Dermis blood vessel endothelial cell (primary cell): ENCODE measurements around the gene MYO3A. TPM values are rescaled to one million over a fixed set of nuclear protein-coding genes. Genes with fewer than 3 reads are reported as not detected.
"Not testable (repeated sequence)": the region's sequence is repeated elsewhere in the genome, so short reads cannot be mapped to it uniquely, and the experiment has no call there.

Experiments used
- DNase-seq: peaks from one replicate; pipeline ENCODE4 v3.0.0; 2010
- total RNA-seq: library from RNA; depleted of rRNA; stranded (reverse); fragments of >200 nt; gene quantifications from 2 replicates; pipeline ENCODE4 v1.2.3, GENCODE V29; 2014

Gene MYO3A
- total RNA-seq, 1 donor from 2014 or later = not detected

- no peak for DNase-seq
Measured at GRCh38 chr10:25978771-25979170, 44.7 kb downstream of the MYO3A start.

DNA sequence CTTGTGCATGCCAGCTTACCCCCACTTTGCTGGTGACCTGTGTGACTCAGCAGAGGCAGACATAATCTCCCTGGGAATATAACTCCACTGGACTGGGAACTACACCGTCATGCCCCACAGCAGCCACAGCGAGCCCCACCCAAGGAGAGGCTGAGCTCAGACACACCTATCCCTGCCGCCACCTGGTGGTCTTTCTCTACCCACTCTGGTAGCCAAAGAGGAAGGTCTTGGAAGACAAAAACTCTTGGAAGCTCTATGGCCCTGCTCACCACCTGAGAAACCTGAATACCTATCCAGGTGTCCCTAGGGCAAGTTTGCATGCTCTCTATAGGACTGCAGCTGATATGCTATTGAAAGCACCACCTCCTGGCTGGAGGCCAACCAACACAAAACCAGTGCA is 48.1 kb downstream of the MYO3A start:
- DNase-seq = no peak

- DNase-seq = no peak
Measured at GRCh38 chr10:25988583-25988982, 54.6 kb downstream of the MYO3A start.

GRCh38 chr10:25989951-25990350 is 55.9 kb downstream of the MYO3A start:
- DNase-seq = no peak

GRCh38 chr10:25999295-25999981 is 65.4 kb downstream of the MYO3A start:
- DNase-seq = no peak

- DNase-seq = no peak
Measured at GRCh38 chr10:26000971-26001370, 66.9 kb downstream of the MYO3A start.

GRCh38 chr10:26002466-26002865 is 68.4 kb downstream of the MYO3A start:
- DNase-seq = not testable (repeated sequence)

- no peak for DNase-seq
Measured at GRCh38 chr10:26015092-26015491, 81.1 kb downstream of the MYO3A start.

- no peak for DNase-seq
Measured at GRCh38 chr10:26022831-26023230, 88.8 kb downstream of the MYO3A start.

DNA sequence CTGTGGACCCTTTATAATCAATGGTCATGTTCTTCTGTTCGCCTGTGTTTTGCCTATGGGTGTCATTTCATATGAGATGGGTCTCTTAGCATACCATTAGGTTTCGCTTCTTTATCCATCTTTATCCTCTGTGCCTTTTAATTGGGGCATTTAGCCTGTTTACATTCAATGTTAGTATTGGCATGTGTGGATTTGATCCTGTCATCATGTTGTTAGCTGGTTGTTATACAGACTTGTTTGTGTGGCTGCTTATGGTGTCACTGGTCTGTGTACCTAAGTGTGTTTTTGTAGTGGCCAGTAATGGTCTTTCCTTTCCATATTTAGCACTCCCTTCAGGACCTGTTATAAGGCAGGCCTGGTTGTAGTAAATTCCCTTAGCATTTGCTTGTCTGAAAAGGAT is 90.3 kb downstream of the MYO3A start:
- DNase-seq = no peak

DNA sequence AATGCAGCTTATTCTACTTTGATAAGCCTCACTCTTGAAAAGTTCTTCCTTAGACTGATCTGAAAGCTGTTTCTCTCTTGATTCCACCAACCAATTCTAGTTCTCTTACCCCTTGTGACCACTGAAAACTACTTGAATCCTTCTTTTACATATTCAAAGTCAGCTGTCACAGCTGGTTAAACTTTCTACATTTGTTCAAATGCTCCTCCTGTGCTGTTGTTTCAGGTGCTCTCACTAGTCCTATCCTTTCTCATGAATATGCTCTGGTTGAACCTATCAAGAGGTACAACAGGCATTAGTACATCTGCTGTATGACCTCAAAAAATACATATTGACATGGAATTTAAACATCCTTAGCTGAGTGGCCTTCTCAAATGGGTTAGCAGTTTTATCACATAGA is 91.5 kb downstream of the MYO3A start:
- DNase-seq = no peak

DNA sequence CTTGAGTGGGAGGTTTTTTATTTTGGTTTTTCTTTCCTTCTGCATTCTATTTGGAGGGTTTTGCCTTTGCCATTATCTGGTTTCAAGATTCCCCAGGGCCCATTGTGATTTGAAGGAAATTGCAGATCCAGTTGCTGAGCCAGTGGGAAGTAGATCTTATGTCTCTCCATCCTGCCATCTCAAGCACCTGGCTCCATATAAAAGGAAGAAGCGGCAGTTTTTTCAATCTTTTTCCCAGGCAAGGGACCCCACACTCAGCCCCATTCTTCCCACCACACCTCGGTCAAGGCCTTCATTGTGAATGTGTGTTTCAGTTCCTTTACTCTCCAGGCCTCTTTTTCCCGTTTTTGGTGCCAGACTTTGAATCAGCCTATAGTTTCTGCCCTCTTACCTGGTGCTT is 95.8 kb downstream of the MYO3A start:
- no peak for DNase-seq

- DNase-seq = no peak
Measured at GRCh38 chr10:26031300-26031699, 97.3 kb downstream of the MYO3A start.

DNA sequence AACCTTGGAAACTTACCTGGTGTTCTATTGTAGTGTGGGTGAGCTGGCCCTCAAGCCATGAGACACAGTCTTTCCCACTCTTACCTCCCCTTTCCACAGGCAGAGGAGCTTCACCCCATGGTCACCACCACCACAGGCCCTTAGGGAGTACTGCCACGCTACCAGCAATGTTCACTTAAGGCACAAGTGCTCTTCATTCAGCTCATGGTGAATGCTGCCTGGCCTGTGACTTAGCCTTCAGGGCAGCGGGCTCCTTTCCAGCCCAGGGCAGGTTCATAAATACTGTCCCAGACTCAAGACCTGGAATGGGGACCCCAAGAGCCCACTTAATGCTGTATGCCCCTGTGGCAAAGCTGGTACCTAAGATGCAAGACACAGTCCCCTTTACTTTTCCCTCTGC is 109.4 kb downstream of the MYO3A start:
- DNase-seq = no peak

GRCh38 chr10:26044141-26044749 is 110.2 kb downstream of the MYO3A start:
- DNase-seq = no peak

- no peak for DNase-seq
Measured at GRCh38 chr10:26046073-26046700, 112.2 kb downstream of the MYO3A start.

DNA sequence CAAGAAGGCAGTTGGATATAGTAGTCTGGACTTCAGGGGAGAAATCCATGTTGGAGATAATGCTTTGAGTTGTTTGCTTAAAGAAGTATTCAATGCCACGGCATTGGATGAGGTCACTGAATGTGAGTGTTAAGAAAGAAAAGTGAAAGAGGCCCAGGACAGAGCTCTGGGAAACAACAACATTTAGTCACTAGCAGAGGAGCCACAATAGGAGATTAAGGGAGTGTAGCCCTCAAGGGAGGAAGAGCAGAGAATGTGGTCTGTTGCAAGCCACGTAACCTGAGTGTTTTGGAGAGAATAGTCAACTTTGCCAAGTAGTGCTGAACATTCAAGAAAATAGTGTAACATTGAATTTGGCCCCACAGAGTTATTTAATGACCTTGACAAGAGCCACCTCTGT is 114.7 kb downstream of the MYO3A start:
- no peak for DNase-seq

DNA sequence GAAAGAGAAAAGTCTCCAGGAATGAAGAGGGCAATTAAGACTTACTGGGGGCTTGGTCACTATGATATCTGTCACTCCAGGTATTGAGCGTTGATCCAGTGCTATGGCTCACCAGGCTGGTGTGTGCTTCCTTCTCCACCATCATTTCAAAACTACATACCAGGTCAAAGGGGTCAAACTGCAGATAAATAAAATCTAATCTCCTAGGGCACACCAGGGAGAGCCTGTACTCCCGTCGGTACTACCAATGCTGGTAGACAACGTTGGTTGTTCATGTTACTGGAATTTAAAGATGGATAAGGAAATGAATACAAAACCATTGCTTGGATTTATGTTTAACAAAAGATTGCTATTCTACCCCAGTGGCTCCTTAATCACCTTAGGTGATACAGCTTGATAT is 118.3 kb downstream of the MYO3A start:
- no peak for DNase-seq

DNA sequence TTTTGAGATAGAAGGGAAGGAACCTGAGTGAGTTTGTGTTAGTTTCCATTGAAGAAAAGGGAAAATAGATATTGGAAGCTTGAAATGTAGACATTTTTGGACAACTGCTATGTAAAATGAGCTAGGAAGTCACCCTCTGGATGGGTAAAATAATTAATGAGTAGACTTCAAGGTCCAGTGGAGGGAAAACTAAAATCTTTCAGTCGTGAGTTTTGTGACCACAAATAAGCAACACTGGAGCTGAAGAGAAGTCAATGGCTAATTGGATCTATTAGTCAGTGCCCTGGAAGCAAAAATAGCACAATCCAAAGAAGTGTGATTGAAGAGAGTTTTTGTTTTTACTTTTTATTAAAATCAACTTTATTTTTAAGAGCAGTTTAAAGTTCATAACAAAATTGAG is 123.4 kb downstream of the MYO3A start:
- no peak for DNase-seq

- DNase-seq = no peak
Measured at GRCh38 chr10:26064106-26064505, 130.1 kb downstream of the MYO3A start.

DNA sequence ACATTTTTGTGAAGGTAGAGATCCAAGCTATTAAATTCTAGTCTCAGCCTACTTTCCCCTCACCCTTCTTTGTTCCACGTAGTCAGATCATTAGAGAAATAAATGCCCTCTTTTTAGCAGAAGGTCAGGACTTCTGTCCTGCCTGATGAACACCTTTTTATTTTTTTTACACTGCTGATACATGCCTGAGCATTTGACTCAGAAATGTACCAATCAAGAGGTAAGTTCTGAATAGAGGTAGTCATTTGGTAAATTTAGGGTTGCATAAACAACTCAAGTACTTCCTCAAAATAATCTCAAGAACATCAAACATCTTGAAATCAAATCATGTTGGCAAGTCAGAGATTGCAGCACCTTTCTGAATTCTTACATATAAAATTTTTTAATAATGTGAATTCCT is 133.7 kb downstream of the MYO3A start:
- DNase-seq = no peak

GRCh38 chr10:26080971-26081370 is 146.9 kb downstream of the MYO3A start:
- not testable (repeated sequence) for DNase-seq

GRCh38 chr10:26081459-26081858 is 147.4 kb downstream of the MYO3A start:
- DNase-seq = no peak

DNA sequence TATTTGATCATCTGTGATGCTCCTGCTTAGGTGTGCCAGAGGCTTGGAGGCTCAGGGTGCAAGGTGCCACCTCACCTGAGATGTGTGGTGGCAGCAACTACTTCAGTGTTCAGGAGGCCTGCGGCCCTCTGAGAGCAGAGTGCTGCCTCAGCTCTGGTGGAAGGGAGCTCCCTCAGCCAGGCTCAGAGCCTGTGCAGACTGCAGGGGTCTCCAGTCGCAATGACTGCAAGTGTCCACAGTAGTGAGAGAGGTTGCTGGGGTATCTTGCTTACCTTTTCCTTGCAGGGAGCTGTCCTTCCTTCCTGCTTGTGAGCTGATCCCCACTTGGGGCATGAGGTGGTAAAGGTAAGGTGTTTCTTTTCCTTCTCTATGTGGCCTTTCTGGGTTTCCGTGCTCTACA is 151.5 kb downstream of the MYO3A start:
- no peak for DNase-seq
